IMR-90 (cell line): Measurements from ENCODE around the gene KCNQ1.

ENCODE experiments used
- BHLHE40 ChIP-seq: fragments of 150-350 bp; IDR thresholded peaks from 2 replicates; pipeline ENCODE4 v1.6.1; 2016; ENCODE audit warnings: mild to moderate bottlenecking, low read depth, low read length
- CEBPB ChIP-seq: IDR thresholded peaks from 2 replicates; pipeline ENCODE4 v1.6.1; 2012; ENCODE audit warnings: low read depth, low read length, improper control_type of control experiment
- CHD1 ChIP-seq: IDR thresholded peaks from 2 replicates; pipeline ENCODE4 v1.6.1; 2012; ENCODE audit warnings: low read depth, low read length, improper control_type of control experiment
- CTCF ChIP-seq: conservative IDR thresholded peaks from 2 replicates; pipeline ENCODE4 v1.5.1; 2012; ENCODE audit warnings: mild to moderate bottlenecking, low read depth, low read length, improper control_type of control experiment
- MAFK ChIP-seq: IDR thresholded peaks from 2 replicates; pipeline ENCODE4 v1.6.1; 2012; ENCODE audit warnings: low read depth, low read length, improper control_type of control experiment
- NFE2L2 ChIP-seq: fragments of 150-350 bp; IDR thresholded peaks from 2 replicates; pipeline ENCODE4 v1.6.1; 2016; ENCODE audit warnings: low read depth, mild to moderate bottlenecking, low read length
- POLR2A ChIP-seq: IDR thresholded peaks from 2 replicates; pipeline ENCODE4 v1.6.1; 2012; ENCODE audit warnings: mild to moderate bottlenecking, low read depth, low read length
- RAD21 ChIP-seq: IDR thresholded peaks from 2 replicates; pipeline ENCODE4 v1.6.1; 2012; ENCODE audit warnings: low read length, improper control_type of control experiment
- SMC3 ChIP-seq: fragments of 150-350 bp; IDR thresholded peaks from 2 replicates; pipeline ENCODE4 v1.6.1; 2016; ENCODE audit warnings: low read depth, mild to moderate bottlenecking, antibody characterized with exemption, low read length, moderate library complexity
- USF2 ChIP-seq: fragments of 150-350 bp; IDR thresholded peaks from 2 replicates; pipeline ENCODE4 v1.6.1; 2017; ENCODE audit warnings: mild to moderate bottlenecking, antibody characterized with exemption, low read length, low read depth

- TF ChIP-seq CTCF: no peak
- no peak for TF ChIP-seq RAD21
- no peak for TF ChIP-seq CEBPB
- TF ChIP-seq USF2: no peak
- TF ChIP-seq POLR2A: no peak
- TF ChIP-seq MAFK: no peak
- TF ChIP-seq SMC3: no peak
- no peak for TF ChIP-seq NFE2L2
- TF ChIP-seq CHD1: no peak
- TF ChIP-seq BHLHE40: no peak
Observed at GRCh38 chr11:2663915-2664314, 219.1 kb downstream of the KCNQ1 start.
